Thyroid gland (tissue), 4 donors: ENCODE results near the gene ZNF318.

ENCODE experiments used
- POLR2A ChIP-seq, 2 donors: fragments of 450-650 bp; IDR thresholded peaks; one replicate each; pipeline ENCODE4 v1.6.1; 2017; ENCODE audit warnings: antibody characterized with exemption in 2 of 2, mild to moderate bottlenecking in 2 of 2, moderate library complexity in 1 of 2
- TF ChIP-seq, protein P1 (sequence below), 6 experiments: fragments of 200-600 bp in 3 of 6; fragments of 450-650 bp in 3 of 6; sonication (generic) in 3 of 6; IDR thresholded peaks; one replicate each; pipeline ENCODE4 v1.5.1; 2016 to 2019; ENCODE audit warnings: antibody characterized with exemption in 6 of 6, mild to moderate bottlenecking in 2 of 6, inconsistent platforms in 1 of 6, moderate library complexity in 1 of 6

DNA sequence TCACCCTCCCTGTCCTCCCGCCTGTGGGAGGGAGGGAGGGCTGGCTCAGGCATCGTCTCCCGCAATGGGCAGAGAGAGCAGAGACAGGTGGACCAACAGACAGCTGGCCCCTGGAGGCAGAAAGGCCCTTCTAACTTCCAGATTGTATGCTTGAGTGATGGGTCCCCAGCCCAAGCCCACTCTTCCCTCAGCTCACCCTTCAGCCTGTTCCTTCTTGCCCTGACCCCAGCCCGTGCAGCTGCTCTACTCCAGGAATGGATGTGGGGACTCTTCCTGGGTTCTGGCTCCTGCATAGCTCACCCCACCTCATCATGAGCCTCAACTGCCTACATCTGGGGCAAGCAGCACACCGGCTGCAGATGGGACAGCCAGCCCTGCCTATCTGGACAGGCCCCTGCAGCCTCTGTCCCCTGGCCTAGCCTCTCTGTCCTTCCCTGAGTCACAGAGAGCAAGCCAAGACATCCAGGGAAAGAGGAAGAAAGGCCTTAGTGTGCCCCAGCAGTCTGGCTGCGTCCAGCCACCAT lies 82.9 kb downstream of the ZNF318 start:
- TF ChIP-seq, protein P1, sequence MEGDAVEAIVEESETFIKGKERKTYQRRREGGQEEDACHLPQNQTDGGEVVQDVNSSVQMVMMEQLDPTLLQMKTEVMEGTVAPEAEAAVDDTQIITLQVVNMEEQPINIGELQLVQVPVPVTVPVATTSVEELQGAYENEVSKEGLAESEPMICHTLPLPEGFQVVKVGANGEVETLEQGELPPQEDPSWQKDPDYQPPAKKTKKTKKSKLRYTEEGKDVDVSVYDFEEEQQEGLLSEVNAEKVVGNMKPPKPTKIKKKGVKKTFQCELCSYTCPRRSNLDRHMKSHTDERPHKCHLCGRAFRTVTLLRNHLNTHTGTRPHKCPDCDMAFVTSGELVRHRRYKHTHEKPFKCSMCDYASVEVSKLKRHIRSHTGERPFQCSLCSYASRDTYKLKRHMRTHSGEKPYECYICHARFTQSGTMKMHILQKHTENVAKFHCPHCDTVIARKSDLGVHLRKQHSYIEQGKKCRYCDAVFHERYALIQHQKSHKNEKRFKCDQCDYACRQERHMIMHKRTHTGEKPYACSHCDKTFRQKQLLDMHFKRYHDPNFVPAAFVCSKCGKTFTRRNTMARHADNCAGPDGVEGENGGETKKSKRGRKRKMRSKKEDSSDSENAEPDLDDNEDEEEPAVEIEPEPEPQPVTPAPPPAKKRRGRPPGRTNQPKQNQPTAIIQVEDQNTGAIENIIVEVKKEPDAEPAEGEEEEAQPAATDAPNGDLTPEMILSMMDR (IDR thresholded peaks at IDR 0.05), result no peak
- no peak for TF ChIP-seq POLR2A (IDR thresholded peaks at IDR 0.05)
